ENCODE data around the gene RAPGEF4.

Gene RAPGEF4

GRCh38 chr2:172970660-172971059 lies 235.0 kb downstream of the RAPGEF4 start:
- H3K4me3 ChIP-seq (ENCODE audit: low read length), result no peak overlapping the region
- DNase-seq (ENCODE audit: low read depth), result no peak
- TF ChIP-seq CTCF (conservative IDR thresholded peaks at IDR 0.05; ENCODE audit: low read length), result no peak

DNA sequence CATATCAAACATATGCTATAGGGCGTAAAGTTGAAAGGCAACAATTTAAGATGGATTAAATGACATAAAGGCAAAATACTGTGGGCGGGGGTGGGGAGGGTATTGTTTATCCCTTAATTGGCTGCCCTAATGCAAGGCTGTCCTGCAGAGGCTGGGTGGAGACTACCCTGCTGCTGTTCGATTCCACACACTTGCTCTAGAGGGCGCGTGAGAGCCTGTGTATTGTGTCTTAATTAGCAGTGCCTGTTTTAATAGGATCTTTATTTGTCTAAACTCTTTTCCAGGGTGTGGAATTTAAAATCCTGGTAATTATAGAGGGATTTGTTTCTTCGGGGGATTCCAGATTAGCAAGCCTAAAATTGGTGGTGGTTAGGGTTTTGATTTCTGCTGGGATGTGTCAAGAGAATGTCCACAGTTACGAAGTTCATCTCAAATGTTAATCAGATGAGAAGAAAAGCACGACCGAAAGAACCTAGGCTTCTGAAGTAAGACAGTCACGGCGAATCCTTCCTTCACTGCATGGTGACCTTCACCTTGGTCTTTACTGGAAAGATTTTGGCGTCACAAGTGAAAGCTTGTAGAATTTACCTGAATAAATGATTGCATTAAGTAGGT lies 236.5 kb downstream of the RAPGEF4 start:
- H3K4me3 ChIP-seq (ENCODE audit: low read length), result no peak overlapping the region
- peak; percentile 94 for TF ChIP-seq CTCF (conservative IDR thresholded peaks at IDR 0.05; ENCODE audit: low read length)
- peak; percentile 45 for DNase-seq (ENCODE audit: low read depth)

- no peak for TF ChIP-seq CTCF (conservative IDR thresholded peaks at IDR 0.05; ENCODE audit: low read length)
- H3K4me3 ChIP-seq (ENCODE audit: low read length), result no peak overlapping the region
These were observed 239.1 kb downstream of the RAPGEF4 start for GRCh38 chr2:172974762-172975161.

GRCh38 chr2:172976116-172976515 lies 240.5 kb downstream of the RAPGEF4 start:
- no peak overlapping the region for H3K4me3 ChIP-seq (ENCODE audit: low read length)
- TF ChIP-seq CTCF (conservative IDR thresholded peaks at IDR 0.05; ENCODE audit: low read length), result no peak

More at GRCh38 chr2:172974762-172975161, 239.1 kb downstream of the RAPGEF4 start:
- no peak for DNase-seq (ENCODE audit: low read depth)

DNA sequence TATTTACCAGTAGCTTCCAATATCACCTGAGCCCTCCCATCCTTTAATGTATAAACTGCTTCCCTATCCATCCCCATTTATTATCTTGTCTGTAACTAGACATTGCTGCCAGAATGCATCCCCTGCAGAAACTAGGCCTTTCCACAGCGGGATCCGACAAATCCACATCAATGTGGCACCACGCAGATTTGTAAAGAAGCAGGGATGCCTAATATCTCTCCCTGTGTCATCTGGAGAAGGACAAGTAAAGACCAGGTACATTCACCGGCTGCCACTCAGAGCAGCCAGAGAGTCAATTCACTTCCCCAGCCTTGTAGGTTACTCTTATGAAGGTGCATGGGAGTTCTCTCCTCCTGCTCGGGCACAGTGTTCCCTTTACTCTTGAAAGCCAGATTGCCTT lies 241.2 kb downstream of the RAPGEF4 start:
- DNase-seq (ENCODE audit: low read depth), result no peak
- no peak overlapping the region for H3K4me3 ChIP-seq (ENCODE audit: low read length)
- no peak for TF ChIP-seq CTCF (conservative IDR thresholded peaks at IDR 0.05; ENCODE audit: low read length)

More at GRCh38 chr2:172976116-172976515, 240.5 kb downstream of the RAPGEF4 start:
- no peak for DNase-seq (ENCODE audit: low read depth)

GRCh38 chr2:172977270-172978062 lies 241.8 kb downstream of the RAPGEF4 start:
- DNase-seq (ENCODE audit: low read depth), result no peak
- H3K4me3 ChIP-seq (ENCODE audit: low read length), result no peak overlapping the region
- TF ChIP-seq CTCF (conservative IDR thresholded peaks at IDR 0.05; ENCODE audit: low read length), result peak; percentile 36

DNA sequence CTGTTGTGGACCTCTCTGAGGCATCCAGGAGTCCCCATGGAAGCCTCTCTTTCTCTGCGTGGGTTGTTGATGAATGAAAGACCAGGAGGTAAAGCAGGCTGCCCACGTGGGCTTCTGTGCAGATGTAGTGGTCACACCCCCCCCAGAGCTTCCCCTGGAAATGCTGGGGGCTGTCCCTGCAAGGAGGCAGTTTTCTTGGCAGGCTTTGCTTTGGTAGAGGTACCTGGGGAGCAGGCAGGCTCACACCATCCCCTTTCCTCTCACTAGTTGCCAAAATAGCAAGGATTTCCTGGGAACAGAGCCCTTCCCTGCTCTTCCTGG lies 242.4 kb downstream of the RAPGEF4 start:
- TF ChIP-seq CTCF (conservative IDR thresholded peaks at IDR 0.05; ENCODE audit: low read length), result no peak
- no peak for DNase-seq (ENCODE audit: low read depth)
- H3K4me3 ChIP-seq (ENCODE audit: low read length), result no peak overlapping the region
